Measurements from ENCODE around the gene SLC10A6.

DNA sequence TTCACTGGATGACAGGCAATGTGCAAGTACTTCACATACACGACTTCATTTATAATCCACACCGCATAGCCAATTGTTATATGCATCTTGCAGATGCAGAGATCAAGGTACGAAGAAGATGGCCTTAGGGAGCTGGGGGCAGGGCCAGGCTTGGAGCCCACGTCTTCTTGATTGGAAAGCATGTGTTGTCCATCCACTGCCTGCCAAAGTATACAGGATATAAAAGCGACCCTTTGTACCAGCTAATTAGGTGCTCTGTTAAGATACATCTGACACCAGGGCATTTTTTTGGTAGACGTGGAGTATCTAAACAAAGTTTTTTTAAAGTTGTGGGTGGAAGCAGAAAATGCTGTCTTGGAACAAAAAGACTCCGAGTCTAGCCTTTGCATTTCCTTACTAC, 41.6 kb upstream of the SLC10A6 start:
- TF ChIP-seq, protein P1, sequence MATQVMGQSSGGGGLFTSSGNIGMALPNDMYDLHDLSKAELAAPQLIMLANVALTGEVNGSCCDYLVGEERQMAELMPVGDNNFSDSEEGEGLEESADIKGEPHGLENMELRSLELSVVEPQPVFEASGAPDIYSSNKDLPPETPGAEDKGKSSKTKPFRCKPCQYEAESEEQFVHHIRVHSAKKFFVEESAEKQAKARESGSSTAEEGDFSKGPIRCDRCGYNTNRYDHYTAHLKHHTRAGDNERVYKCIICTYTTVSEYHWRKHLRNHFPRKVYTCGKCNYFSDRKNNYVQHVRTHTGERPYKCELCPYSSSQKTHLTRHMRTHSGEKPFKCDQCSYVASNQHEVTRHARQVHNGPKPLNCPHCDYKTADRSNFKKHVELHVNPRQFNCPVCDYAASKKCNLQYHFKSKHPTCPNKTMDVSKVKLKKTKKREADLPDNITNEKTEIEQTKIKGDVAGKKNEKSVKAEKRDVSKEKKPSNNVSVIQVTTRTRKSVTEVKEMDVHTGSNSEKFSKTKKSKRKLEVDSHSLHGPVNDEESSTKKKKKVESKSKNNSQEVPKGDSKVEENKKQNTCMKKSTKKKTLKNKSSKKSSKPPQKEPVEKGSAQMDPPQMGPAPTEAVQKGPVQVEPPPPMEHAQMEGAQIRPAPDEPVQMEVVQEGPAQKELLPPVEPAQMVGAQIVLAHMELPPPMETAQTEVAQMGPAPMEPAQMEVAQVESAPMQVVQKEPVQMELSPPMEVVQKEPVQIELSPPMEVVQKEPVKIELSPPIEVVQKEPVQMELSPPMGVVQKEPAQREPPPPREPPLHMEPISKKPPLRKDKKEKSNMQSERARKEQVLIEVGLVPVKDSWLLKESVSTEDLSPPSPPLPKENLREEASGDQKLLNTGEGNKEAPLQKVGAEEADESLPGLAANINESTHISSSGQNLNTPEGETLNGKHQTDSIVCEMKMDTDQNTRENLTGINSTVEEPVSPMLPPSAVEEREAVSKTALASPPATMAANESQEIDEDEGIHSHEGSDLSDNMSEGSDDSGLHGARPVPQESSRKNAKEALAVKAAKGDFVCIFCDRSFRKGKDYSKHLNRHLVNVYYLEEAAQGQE (IDR thresholded peaks at IDR 0.05; ENCODE audit: low read depth), result no peak
- TF ChIP-seq RAD21 (IDR thresholded peaks at IDR 0.05; ENCODE audit: low read depth) (no peak), TCF12 (IDR thresholded peaks at IDR 0.05; ENCODE audit: low read depth) (no peak), EP300 (IDR thresholded peaks at IDR 0.05; ENCODE audit: borderline replicate concordance) (no peak), TAF1 (IDR thresholded peaks at IDR 0.05; ENCODE audit: low read depth) (no peak), TEAD4 (IDR thresholded peaks at IDR 0.05) (no peak)
- TF ChIP-seq, protein P2, sequence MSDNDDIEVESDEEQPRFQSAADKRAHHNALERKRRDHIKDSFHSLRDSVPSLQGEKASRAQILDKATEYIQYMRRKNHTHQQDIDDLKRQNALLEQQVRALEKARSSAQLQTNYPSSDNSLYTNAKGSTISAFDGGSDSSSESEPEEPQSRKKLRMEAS (IDR thresholded peaks at IDR 0.05), result no peak

Measured in Ishikawa (cell line).